Measurements from ENCODE around the gene ATRX.
"Not testable (repeated sequence)": the region's sequence is repeated elsewhere in the genome, so short reads cannot be mapped to it uniquely, and the experiment has no call there.

The ATRX gene

GRCh38 chrX:77731821-77732419, 54.1 kb downstream of the ATRX start:
- DNase-seq (ENCODE audit: low spot score): no peak

GRCh38 chrX:77726095-77726494, 59.9 kb downstream of the ATRX start:
- not testable (repeated sequence) for DNase-seq (ENCODE audit: low spot score)

- no peak for DNase-seq (ENCODE audit: low spot score)
Observed at GRCh38 chrX:77723681-77724080, 62.3 kb downstream of the ATRX start.

DNA sequence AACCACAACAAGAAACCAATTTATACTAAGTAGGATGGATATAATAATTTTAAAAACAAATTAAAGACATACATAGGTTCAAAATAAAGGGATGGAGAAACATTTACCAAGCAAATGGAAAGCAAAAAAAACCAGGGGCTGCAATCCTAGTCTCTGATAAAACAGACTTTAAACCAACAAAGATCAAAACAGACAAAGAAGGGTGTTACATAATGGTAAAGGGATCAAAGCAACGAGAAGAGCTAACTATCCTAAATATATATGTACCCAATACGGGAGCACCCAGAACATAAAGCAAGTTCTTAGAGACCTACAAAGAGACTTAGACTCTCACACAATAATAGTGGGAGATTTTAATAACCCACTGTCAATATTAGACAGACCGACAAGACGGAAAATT, 66.6 kb downstream of the ATRX start:
- DNase-seq (ENCODE audit: low spot score): no peak

DNA sequence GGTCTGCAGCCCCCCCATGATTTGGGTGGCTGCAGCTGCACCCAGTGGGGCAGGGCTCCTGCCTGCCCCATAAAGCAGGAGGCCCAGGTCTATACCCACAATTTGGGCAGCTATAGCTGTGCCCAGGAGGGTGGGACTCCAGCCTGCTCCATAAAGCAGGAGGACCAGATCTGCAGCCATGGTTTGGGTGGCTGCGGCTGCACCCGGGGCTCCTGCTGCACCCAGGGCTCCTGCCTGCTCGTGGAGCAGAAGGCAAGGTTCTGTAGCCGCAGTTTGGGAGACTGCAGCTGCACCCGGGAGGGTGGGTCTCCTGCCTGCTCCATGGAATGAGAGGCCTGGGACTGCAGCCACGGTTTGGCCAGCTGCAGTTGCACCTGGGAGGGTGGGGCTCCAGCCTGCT, 81.1 kb downstream of the ATRX start:
- DNase-seq (ENCODE audit: low spot score): no peak

DNA sequence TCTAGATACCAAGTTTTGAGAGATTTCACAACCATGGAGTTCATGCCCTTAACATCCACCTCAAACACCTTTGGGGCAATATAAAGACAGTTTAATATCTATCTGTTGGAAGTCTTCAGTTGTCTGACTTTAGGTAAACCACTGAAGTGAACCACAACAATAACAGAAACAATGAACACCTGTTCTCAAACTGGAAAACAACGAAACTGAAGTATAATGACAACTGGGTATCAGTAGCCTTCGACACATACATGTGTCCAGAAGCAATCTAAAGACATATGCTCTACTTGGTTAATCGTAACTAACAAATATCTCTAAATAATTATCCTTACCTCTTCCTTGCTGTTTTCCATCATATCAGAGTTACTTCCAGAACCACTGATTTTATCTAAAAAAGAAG, 87.8 kb downstream of the ATRX start:
- no peak for DNase-seq (ENCODE audit: low spot score)

GRCh38 chrX:77694491-77694890, 91.5 kb downstream of the ATRX start:
- no peak for DNase-seq (ENCODE audit: low spot score)

- no peak for DNase-seq (ENCODE audit: low spot score)
Observed at GRCh38 chrX:77693594-77693993, 92.4 kb downstream of the ATRX start.

- no peak for DNase-seq (ENCODE audit: low spot score)
Observed at GRCh38 chrX:77691916-77692315, 94.1 kb downstream of the ATRX start.

GRCh38 chrX:77689376-77689775, 96.6 kb downstream of the ATRX start:
- no peak for DNase-seq (ENCODE audit: low spot score)

- DNase-seq (ENCODE audit: low spot score): not testable (repeated sequence)
Observed at GRCh38 chrX:77685683-77686082, 100.3 kb downstream of the ATRX start.

DNA sequence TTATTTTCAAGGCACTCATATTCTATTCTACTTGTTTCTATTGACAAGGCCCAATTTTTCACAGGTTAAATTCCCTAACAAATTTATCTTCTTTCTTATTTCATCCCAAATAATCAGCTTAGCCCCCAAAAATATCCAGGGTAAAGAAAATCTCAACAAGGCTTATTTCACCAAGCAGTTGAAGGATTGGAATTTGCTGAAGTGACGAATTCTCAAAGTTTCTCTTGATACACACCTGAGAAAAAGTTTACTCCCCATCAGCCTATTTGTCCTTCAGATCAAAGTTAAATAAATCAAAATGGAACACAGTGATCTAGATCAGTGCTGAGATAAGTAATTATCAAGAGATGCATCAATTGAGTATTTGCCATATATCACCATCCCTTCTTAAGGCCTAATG, 106.9 kb downstream of the ATRX start:
- no peak for DNase-seq (ENCODE audit: low spot score)

DNA sequence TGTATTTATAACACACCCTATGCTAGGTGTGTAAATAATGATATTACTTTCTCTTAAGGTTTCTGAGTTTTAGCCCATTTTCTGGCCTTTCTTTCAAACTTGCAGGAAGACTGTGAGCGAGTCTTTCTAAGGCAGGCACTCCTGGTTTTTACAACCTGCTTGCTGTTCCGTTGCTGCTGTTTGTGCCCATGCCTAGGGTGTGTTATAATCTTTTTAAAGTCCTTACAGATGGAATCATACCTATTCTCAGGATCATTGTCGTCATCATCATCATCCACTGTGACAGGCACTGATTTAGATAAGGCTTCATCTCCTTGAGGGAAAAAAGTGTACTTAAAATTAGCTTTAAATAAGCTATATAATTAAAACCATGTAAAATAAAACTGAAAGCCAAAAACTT, 110.0 kb downstream of the ATRX start:
- no peak for DNase-seq (ENCODE audit: low spot score)

DNA sequence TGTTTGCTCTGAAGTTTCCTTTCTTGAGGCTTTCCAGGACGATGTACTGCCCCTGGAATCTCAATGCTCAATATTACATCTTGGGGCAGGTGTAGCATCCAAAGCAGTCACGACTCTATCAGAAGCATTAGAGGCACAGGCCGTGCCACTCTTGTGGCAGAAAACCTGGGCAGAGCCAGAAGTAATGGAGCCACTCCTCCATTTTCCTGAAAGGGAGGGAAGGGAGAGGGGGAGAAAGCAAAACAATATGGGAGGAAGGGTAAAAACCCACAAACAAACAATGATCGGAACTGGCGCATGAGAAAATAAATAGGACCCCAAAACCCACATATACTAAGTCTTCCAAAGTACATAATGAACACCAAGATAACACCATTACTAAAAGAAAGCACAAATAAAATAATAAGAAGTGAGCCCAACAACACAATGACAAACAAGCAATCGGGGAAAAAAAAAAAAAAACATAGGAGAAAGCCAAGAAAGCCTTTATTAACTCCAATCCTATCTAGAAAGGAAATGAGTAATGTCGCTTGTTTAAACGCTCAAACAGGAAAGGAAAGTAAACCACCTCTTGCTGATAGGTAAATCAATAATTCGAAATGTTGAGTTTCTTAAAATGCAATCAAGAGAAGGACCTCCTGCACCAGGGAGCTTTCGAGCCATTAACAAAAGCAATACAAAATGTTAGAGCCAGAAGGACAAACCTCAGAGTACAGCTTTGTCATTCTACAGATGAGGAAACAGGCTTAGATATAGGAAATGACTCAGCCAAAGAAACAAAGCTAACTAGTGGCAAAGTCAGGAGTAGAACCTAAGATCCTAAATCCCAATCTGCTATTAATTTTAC, 117.4 kb downstream of the ATRX start:
- DNase-seq (ENCODE audit: low spot score): no peak

DNA sequence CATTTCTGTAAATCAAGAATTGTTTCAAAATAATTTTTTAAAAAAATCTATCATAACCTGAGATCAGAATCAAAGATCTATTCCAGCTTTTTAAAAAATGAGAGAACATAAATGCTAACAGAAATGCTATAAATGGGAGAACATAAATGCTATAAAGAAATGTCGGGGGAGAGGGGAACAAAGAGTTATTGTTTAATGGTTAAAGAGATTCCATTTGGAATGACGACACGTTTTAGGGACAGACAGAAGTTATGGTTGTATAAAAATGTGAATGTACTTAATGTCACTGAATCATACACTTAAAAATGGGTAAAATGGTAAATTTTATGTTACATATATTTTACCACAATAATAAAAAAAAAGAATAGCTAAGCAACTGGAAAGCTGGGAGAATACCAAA, 127.1 kb downstream of the ATRX start:
- no peak for DNase-seq (ENCODE audit: low spot score)

- no peak for DNase-seq (ENCODE audit: low spot score)
Observed at GRCh38 chrX:77652095-77652494, 133.9 kb downstream of the ATRX start.

DNA sequence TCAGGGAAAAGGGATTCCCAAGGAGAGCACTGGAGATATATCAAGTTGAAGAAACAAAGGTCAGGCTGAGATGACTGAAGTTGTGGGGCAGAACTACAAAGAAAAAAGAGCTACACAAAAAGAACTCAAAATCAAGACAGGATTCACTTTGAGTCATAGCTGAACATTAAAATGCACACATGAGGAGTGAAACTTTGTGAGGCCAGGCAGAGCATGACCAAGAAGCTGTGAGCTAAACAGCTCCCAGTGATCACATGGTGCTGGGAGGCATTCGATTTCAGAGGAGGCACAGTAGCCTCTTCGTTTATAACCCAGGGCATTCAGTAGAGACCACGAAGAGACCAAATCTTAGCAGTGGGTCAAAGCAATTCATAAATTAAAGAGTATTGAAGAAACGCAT, 145.3 kb downstream of the ATRX start:
- no peak for DNase-seq (ENCODE audit: low spot score)

GRCh38 chrX:77639820-77640219, 146.2 kb downstream of the ATRX start:
- no peak for DNase-seq (ENCODE audit: low spot score)

GRCh38 chrX:77638397-77638796, 147.6 kb downstream of the ATRX start:
- DNase-seq (ENCODE audit: low spot score): no peak

DNA sequence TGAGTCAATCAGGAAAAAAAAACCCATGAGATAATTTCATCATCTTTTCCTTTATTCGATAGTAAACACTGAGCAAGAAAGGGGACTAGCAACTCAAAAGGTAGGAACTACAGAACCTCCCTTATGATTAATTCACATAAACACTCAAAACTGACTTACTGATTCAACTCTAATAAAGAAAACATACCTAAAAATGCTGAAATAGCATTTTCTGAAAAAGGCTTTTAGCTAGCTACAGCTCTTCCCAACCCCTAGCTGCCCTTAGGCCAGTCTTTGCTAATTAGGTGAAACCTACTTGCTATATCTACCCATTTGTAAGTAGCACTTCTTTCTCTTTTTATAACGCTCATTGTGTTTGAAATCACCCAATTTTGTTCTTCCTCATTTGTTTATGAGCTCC, 150.6 kb downstream of the ATRX start:
- no peak for DNase-seq (ENCODE audit: low spot score)

GRCh38 chrX:77628294-77629025, 157.6 kb downstream of the ATRX start:
- peak; percentile 19 for DNase-seq (ENCODE audit: low spot score)

DNA sequence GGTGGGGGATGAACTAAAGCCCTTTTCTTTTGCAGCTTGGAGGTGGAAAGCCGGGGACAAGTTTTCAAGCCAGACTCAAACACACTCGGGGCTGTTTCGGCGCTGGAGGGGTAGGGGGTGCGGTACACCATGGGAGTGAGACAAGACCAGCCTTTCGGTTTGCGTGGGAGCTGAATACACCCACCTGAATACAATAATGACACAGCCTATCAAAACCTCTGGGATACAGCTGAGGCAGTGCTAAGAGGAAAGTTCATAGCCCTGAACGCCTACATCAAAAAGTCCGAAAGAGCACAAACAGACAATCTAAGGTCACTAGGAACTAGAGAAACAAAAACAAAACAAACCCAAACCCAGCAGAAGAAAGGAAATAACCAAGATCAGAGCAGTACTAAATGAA, 163.3 kb downstream of the ATRX start:
- DNase-seq (ENCODE audit: low spot score): no peak

- DNase-seq (ENCODE audit: low spot score): no peak
Observed at GRCh38 chrX:77622233-77622632, 163.8 kb downstream of the ATRX start.

Data from NAMALWA (cell line).